Kidney epithelial cell (primary cell): Measurements from ENCODE around the gene FAM47C. TPM values are rescaled to one million over a fixed set of nuclear protein-coding genes. Genes with fewer than 3 reads are reported as not detected.
A peak's percentile ranks its signal among the peaks of the same experiment; 100 is the strongest.
"Not testable (repeated sequence)": the region's sequence is repeated elsewhere in the genome, so short reads cannot be mapped to it uniquely, and the experiment has no call there.

Experiments
- DNase-seq: peaks from one replicate; pipeline ENCODE4 v3.0.0-alpha.2; 2010; ENCODE audit warnings: low read depth
- H3K27me3 ChIP-seq: 2 replicates; pipeline ENCODE4 v1.6.0; 2011; ENCODE audit warnings: low read length; ENCODE audit not compliant: control insufficient read depth, insufficient read depth
- H3K36me3 ChIP-seq: 2 replicates; pipeline ENCODE4 v1.5.1; 2011; ENCODE audit warnings: low read length; ENCODE audit not compliant: control insufficient read depth, insufficient read depth
- H3K4me3 ChIP-seq: 2 replicates; pipeline ENCODE4 v1.5.1; 2011; ENCODE audit warnings: low read depth, mild to moderate bottlenecking, control low read depth, low read length
- total RNA-seq: library from RNA; depleted of rRNA; stranded (reverse); fragments of >200 nt; gene quantifications from 2 replicates; pipeline ENCODE4 v1.2.3, GENCODE V29; 2015
- TF ChIP-seq, protein P1 (sequence below): IDR thresholded peaks from 2 replicates; pipeline ENCODE4 v1.5.1; 2011; ENCODE audit warnings: mild to moderate bottlenecking, moderate library complexity, low read length, control low read depth, inconsistent platforms; ENCODE audit not compliant: insufficient read depth, poor library complexity, severe bottlenecking

FAM47C gene
- total RNA-seq, 1 donor from 2014 or later, result not detected

DNA sequence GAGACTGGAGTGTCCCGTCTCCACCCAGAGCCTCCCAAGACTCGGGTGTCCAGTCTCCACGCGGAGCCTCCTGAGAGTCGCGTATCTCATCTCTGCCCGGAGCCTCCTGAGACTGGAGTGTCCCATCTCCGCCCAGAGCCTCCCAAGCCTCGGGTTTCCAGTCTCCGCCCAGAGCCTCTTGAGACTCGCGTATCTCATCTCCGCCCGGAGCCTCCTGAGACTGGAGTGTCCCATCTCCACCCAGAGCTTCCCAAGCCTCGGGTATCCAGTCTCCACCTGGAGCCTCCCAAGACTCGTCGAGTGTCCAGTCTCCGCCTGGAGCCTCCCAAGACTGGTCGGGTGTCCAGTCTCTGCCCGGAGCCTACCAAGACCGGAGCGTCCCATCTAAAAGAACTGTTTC, 2.3 kb downstream of the FAM47C start:
- no peak overlapping the region for H3K4me3 ChIP-seq
- TF ChIP-seq, protein P1, sequence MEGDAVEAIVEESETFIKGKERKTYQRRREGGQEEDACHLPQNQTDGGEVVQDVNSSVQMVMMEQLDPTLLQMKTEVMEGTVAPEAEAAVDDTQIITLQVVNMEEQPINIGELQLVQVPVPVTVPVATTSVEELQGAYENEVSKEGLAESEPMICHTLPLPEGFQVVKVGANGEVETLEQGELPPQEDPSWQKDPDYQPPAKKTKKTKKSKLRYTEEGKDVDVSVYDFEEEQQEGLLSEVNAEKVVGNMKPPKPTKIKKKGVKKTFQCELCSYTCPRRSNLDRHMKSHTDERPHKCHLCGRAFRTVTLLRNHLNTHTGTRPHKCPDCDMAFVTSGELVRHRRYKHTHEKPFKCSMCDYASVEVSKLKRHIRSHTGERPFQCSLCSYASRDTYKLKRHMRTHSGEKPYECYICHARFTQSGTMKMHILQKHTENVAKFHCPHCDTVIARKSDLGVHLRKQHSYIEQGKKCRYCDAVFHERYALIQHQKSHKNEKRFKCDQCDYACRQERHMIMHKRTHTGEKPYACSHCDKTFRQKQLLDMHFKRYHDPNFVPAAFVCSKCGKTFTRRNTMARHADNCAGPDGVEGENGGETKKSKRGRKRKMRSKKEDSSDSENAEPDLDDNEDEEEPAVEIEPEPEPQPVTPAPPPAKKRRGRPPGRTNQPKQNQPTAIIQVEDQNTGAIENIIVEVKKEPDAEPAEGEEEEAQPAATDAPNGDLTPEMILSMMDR, result no peak
- H3K36me3 ChIP-seq, result no peaks in the 10 kb centered on the region
- H3K27me3 ChIP-seq, result no peaks in the 10 kb centered on the region
- DNase-seq, result no peak

DNA sequence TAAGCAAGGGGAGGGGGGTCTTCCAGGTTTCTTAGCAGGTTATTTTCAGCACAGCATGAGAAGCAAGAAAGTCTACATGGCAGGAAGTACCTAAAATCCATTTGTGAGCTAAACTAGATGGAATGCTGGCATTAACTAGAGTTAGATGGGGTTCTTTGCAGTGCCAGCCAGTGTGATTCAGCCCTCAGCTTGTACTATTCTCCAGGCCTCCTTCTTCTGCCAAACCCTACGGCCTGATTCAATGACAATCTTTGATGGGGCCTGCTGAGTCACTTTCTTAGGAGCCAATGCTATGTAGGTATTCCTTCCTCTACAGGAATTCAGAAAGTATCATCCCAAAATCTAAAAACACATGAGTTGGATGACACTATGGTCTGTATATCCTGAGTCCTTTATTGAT, 26.1 kb downstream of the FAM47C start:
- H3K36me3 ChIP-seq, H3K4me3 ChIP-seq, DNase-seq, H3K27me3 ChIP-seq: not testable (repeated sequence)

DNA sequence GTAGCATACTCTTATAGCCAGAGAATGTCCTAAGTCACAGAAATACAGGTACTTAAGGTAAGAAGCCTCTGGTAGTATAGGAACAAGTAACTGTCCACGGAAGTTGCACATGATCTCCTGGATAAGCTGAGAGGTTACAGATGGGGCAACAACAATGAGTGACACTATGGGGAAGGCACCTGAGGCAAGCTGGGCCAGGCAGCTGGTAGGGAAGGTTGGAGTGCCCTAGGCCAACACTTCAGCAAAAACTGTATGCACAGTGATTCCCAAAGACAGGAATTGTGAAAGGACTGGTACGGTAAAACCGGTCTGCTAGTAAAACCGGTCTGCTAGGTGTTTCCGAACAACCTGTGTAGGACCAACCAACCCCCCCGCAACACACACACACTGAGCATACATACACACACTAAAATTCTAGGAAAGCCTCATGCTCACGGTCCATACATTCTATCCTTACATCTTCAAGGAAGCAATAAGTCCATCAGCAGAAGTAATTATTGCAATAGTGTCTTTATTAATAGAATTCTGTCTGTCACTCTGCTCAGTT, 28.6 kb downstream of the FAM47C start:
- H3K27me3 ChIP-seq, H3K36me3 ChIP-seq, DNase-seq: not testable (repeated sequence)

DNA sequence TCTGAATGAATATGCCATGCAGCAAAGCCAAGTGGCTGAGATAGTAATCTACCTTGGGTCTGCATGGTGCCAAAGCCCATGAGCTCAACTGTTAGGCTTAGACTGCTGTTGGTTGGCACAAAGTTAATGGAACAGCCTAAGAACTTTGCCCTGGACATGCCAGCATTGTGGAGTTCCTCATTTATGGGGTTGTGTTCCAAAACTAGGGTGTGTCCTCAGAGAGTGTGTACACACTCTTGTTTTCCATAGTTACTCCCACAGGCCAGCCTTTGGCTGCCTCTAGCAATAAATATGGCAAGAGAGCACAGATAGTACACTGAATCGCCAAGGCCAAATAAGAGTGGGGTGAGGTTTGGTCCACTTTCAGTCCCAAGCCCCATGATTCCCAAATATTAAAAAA, 30.6 kb downstream of the FAM47C start:
- not testable (repeated sequence) for H3K36me3 ChIP-seq, H3K4me3 ChIP-seq, H3K27me3 ChIP-seq, DNase-seq

More for the DNA sequence above, 28.6 kb downstream of the FAM47C start:
- H3K4me3 ChIP-seq, result not testable (repeated sequence)

DNA sequence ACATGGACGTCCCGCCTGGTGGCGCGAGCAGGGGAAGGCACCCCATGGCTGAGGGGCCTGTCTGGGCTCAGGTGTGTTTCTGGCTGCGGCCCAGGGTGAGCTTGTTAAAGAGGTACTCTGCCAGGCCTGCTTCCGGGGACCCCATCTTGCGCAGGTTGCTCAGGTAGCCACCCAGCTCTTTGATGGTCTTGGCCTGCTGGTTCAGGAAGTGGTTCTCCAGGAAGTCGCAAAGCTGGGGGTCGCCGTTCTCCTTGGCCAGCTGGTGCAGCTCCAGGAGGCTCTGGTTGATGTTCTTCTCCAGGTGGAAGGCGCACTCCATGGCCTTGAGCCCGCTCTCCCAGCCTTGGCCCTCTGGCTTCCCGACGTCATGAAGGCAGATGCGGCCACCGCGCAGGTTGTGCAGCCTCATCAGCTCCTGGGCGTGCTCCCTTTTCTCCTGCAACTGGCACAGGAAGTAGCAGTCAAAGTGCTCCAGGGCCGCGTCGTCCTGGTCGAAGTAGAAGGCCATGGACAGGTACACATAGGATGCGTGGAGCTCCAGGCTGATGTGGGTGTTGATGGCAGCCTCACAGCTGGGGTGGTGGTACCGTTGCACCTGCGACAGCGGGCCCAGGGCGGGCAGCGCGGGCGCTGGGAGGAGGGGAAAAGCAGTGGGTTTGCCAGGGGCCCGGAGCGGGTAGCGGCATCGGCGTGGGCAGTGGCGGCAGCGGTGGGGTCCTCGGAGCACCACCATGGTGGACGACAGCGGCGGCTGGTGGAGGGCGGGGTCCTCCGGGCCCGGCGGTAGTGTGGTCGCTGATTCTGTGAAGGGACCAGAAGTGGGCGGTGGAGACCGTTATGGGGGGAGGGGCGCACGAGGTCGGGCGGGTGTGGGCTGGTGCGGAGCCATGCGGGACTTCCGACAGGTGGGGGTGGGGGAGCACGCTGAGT, 35.1 kb downstream of the FAM47C start:
- H3K4me3 ChIP-seq, DNase-seq, H3K27me3 ChIP-seq, H3K36me3 ChIP-seq: not testable (repeated sequence)

DNA sequence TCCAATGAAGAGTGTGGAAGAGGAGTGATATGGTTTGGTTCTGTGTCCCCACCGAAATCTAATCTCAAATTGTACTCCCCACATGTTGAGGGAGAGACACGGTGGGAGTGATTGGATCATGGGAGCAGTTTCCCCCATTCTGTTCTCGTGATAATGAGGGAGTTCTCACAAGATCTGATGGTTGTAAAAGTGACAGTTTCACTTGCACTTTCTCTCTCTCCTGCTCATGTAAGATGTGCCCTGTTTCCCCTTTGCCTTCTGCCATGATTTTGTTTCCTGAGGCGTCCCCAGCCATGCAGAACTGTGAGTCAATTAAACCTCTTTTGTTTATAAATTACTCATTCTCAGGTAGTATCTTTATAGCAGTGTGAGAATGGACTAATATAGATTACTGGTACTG, 39.6 kb downstream of the FAM47C start:
- TF ChIP-seq, protein P1, result no peak
- no peaks in the 10 kb centered on the region for H3K27me3 ChIP-seq

DNA sequence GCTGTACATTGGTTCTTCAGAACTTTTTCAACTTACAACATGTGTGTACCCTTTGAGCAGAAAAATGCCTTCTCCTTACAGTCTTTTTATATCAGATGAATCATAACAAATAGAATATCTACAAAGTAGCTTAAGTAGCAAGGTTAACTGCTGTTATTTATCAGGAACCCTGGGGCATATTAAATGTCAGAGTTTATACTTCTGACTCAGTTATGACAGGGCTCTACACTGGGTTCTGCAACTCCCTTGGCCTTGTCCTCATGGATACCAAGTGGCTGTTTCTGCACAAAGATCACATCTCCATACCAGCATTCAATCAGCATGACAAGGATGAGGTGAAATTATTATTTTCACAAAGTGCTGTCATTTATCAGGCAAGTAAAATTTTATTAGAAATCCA, 49.4 kb downstream of the FAM47C start:
- H3K36me3 ChIP-seq, H3K4me3 ChIP-seq, H3K27me3 ChIP-seq, DNase-seq: not testable (repeated sequence)

More for the DNA sequence above, 39.6 kb downstream of the FAM47C start:
- Histone ChIP-seq H3K36me3 (no peaks in the 10 kb centered on the region), H3K4me3 (no peak overlapping the region)
- no peak for DNase-seq

DNA sequence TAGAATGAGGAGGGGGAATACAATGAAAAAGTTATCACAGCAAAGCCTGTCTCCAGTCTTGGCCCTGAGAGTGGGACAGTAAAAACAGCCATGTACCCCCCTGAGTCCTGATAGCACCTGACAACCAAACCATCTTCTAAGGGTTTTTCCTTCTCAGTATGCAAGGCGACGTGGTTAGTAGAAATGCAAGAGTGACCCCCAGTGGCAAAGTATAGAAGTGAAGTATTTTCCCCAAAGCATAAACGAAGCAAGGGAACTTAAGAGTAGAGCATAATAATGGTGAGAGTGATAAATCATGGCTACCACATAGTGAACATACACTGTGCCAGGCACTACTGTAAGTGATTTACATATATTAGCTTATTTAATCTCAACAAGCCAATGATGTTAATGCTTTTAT, 52.8 kb downstream of the FAM47C start:
- TF ChIP-seq, protein P1, result peak; percentile 55
- peak; percentile 7 for DNase-seq
- no peak overlapping the region for H3K4me3 ChIP-seq
- no peaks in the 10 kb centered on the region for H3K36me3 ChIP-seq
- H3K27me3 ChIP-seq, result no peaks in the 10 kb centered on the region
